ENCODE measurements around the gene ZNF451. TPM values are rescaled to one million over a fixed set of nuclear protein-coding genes. Genes with fewer than 3 reads are reported as not detected.

ZNF451 gene
- polyA plus RNA-seq, 1 donor, result 27.6 TPM

DNA sequence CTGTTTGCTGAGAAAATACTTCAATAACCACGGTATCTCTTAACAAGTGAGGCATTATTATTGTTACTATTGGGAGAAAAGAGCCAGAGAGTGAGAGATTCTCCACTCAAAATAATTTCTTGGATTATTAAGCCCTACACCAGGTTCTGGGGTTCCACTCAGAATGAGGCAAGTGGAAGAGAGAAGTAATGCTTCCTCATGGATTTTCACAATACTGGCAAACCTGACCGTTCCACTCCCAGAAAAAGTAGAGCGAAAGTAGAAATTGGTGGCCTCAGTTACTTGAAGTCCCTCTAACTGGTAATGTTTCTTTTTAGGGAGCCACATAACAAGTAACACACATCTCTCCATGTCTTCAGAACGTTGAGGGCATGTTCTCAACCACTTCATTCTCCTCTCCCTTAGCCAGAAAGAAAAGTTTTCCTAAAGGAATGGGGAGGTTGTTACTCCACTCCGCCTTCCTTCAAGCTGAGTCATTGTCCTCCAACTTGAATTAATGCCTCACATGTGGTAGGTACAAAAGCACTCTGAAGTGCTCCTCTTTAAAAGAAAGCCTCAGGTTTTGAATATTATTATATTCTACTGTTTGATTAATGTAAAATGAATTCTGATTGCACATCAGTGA is 84.0 kb downstream of the ZNF451 start:
- Histone ChIP-seq H3K4me1 (ENCODE audit: control insufficient read depth, insufficient read depth, low read length) (peaks cover 5% of the 10 kb centered on the region), H3K9me3 (ENCODE audit: control insufficient read depth, low read depth, low read length) (no peaks in the 10 kb centered on the region), H3K4me3 (ENCODE audit: low read length) (peak overlapping the region; percentile 48), H3K27ac (ENCODE audit: low read length) (no peak overlapping the region), H3K36me3 (ENCODE audit: control insufficient read depth, insufficient read depth, low read length) (no peaks in the 10 kb centered on the region), H3K27me3 (ENCODE audit: control insufficient read depth, insufficient read depth, low read length) (peaks cover 14% of the 10 kb centered on the region)
- WGBS (ENCODE audit: insufficient coverage, low lambda C conversion rate), result 70% methylated on average over 2 of the region's 5 CpGs
- DNase-seq, result no peak

DNA sequence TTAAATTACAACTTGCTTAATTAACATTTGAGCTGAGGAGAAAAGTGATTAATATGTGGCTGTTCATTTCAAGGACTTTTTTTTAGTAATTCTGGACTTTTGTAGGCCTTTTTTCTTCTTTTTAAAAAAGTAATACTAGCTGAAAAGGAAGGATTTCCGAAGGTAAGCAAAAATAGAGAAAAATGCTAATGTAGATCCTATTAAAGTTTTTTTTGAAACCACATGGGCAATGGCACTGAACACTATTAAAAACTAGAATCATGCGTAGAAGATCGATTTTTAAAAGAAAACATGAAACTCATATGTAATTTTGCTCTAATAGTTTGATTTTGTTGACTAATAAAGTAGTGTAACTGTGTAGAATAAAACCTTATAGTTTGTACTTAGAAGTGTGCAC is 84.5 kb downstream of the ZNF451 start:
- WGBS (ENCODE audit: insufficient coverage, low lambda C conversion rate), result 95% methylated on average over 3 of the region's 3 CpGs
- Histone ChIP-seq H3K9me3 (ENCODE audit: control insufficient read depth, low read depth, low read length) (no peaks in the 10 kb centered on the region), H3K4me1 (ENCODE audit: control insufficient read depth, insufficient read depth, low read length) (peaks cover 5% of the 10 kb centered on the region), H3K27me3 (ENCODE audit: control insufficient read depth, insufficient read depth, low read length) (peaks cover 14% of the 10 kb centered on the region), H3K36me3 (ENCODE audit: control insufficient read depth, insufficient read depth, low read length) (no peaks in the 10 kb centered on the region), H3K4me3 (ENCODE audit: low read length) (no peak overlapping the region), H3K27ac (ENCODE audit: low read length) (no peak overlapping the region)
- DNase-seq, result no peak

DNA sequence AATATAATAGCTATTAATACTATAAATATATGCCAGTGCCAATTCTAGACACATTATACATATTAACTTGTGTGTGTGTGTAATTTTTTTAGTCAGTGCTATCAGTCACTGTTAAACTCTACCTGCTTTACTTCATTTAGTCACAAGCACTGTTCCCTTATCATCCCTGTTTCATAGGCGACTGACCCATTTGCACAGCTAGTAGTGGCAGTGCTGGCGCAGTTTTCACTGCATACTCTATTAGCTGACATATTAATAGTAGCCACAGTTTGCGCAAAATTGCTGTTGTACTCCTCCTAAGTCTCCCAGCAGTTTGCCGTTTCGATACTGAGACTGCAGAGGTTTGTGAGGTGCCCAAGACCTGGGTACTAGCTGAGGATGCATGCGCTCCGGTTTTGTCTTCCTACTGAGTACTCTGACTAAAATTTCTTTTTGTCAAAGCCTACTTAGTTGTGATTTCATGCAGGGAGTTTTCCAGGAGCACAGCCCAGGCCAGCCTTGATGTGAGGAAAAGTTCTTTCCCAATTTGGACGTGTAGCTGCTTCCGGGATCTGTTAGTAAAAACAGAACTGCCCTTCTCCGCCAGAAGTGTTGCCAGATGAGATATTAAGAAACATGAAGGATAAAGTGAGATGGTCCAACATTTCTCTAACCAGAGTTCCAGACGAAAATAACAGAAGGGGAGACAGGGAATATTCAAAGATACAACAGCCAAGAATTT is 87.7 kb downstream of the ZNF451 start:
- H3K27ac ChIP-seq (ENCODE audit: low read length), result no peak overlapping the region
- DNase-seq, result peak in 1 of 2 donors; percentile 17

GRCh38 chr6:57180596-57180995 is 90.6 kb downstream of the ZNF451 start:
- 95% methylated on average over 2 of the region's 3 CpGs for WGBS (ENCODE audit: insufficient coverage, low lambda C conversion rate)
- DNase-seq, result no peak
- Histone ChIP-seq H3K9me3 (ENCODE audit: control insufficient read depth, low read depth, low read length) (no peaks in the 10 kb centered on the region), H3K4me3 (ENCODE audit: low read length) (no peak overlapping the region), H3K4me1 (ENCODE audit: control insufficient read depth, insufficient read depth, low read length) (no peaks in the 10 kb centered on the region), H3K27me3 (ENCODE audit: control insufficient read depth, insufficient read depth, low read length) (no peaks in the 10 kb centered on the region), H3K36me3 (ENCODE audit: control insufficient read depth, insufficient read depth, low read length) (peaks cover 4% of the 10 kb centered on the region), H3K27ac (ENCODE audit: low read length) (no peak overlapping the region)

More for the DNA sequence above, 87.7 kb downstream of the ZNF451 start:
- peaks cover 14% of the 10 kb centered on the region for H3K27me3 ChIP-seq (ENCODE audit: control insufficient read depth, insufficient read depth, low read length)
- H3K4me3 ChIP-seq (ENCODE audit: low read length), result no peak overlapping the region
- 100% methylated on average over 1 of the region's 11 CpGs for WGBS (ENCODE audit: insufficient coverage, low lambda C conversion rate)
- H3K4me1 ChIP-seq (ENCODE audit: control insufficient read depth, insufficient read depth, low read length), result peaks cover 5% of the 10 kb centered on the region
- H3K36me3 ChIP-seq (ENCODE audit: control insufficient read depth, insufficient read depth, low read length), result peaks cover 2% of the 10 kb centered on the region
- H3K9me3 ChIP-seq (ENCODE audit: control insufficient read depth, low read depth, low read length), result no peaks in the 10 kb centered on the region

- no peak for DNase-seq
- no peak overlapping the region for H3K27ac ChIP-seq (ENCODE audit: low read length)
- H3K36me3 ChIP-seq (ENCODE audit: control insufficient read depth, insufficient read depth, low read length), result peaks cover 4% of the 10 kb centered on the region
- H3K27me3 ChIP-seq (ENCODE audit: control insufficient read depth, insufficient read depth, low read length), result no peaks in the 10 kb centered on the region
- WGBS (ENCODE audit: insufficient coverage, low lambda C conversion rate), result 100% methylated on average over 1 of the region's 2 CpGs
- H3K4me3 ChIP-seq (ENCODE audit: low read length), result no peak overlapping the region
- H3K4me1 ChIP-seq (ENCODE audit: control insufficient read depth, insufficient read depth, low read length), result no peaks in the 10 kb centered on the region
- no peaks in the 10 kb centered on the region for H3K9me3 ChIP-seq (ENCODE audit: control insufficient read depth, low read depth, low read length)
Observed at GRCh38 chr6:57182017-57182432, 92.0 kb downstream of the ZNF451 start.

DNA sequence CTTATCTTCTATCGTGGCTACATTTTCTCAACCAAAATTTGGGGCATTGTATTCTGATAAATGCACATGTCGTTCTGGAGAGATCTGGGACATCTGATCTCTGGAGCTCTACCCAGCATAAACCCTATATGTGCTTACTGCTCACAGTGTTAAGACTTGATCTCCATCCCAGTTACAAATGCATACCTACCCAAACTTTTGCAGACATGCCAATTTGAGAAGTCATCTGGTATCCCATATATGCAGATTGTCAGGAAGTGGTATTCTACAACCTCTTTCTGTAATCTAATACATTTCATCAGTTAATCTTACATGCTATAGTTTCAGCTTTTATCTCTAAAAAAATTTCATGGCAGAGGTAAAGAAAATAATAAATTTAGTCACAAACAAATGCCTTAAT is 93.3 kb downstream of the ZNF451 start:
- WGBS (ENCODE audit: insufficient coverage, low lambda C conversion rate), result no CpG with 5 or more reads among the region's 2 CpGs
- DNase-seq, result no peak
- H3K27ac ChIP-seq (ENCODE audit: low read length), result no peak overlapping the region
- no peak overlapping the region for H3K4me3 ChIP-seq (ENCODE audit: low read length)
- no peaks in the 10 kb centered on the region for H3K4me1 ChIP-seq (ENCODE audit: control insufficient read depth, insufficient read depth, low read length)
- H3K36me3 ChIP-seq (ENCODE audit: control insufficient read depth, insufficient read depth, low read length), result peaks cover 4% of the 10 kb centered on the region
- H3K9me3 ChIP-seq (ENCODE audit: control insufficient read depth, low read depth, low read length), result no peaks in the 10 kb centered on the region
- H3K27me3 ChIP-seq (ENCODE audit: control insufficient read depth, insufficient read depth, low read length), result no peaks in the 10 kb centered on the region

- no peak overlapping the region for H3K4me3 ChIP-seq (ENCODE audit: low read length)
- WGBS (ENCODE audit: insufficient coverage, low lambda C conversion rate), result 86% methylated on average over 1 of the region's 2 CpGs
- no peaks in the 10 kb centered on the region for H3K9me3 ChIP-seq (ENCODE audit: control insufficient read depth, low read depth, low read length)
- no peaks in the 10 kb centered on the region for H3K4me1 ChIP-seq (ENCODE audit: control insufficient read depth, insufficient read depth, low read length)
- DNase-seq, result peak in 1 of 2 donors; percentile 33
- peaks cover 17% of the 10 kb centered on the region for H3K36me3 ChIP-seq (ENCODE audit: control insufficient read depth, insufficient read depth, low read length)
- no peaks in the 10 kb centered on the region for H3K27me3 ChIP-seq (ENCODE audit: control insufficient read depth, insufficient read depth, low read length)
- H3K27ac ChIP-seq (ENCODE audit: low read length), result no peak overlapping the region
Observed at GRCh38 chr6:57190140-57190539, 100.2 kb downstream of the ZNF451 start.

DNA sequence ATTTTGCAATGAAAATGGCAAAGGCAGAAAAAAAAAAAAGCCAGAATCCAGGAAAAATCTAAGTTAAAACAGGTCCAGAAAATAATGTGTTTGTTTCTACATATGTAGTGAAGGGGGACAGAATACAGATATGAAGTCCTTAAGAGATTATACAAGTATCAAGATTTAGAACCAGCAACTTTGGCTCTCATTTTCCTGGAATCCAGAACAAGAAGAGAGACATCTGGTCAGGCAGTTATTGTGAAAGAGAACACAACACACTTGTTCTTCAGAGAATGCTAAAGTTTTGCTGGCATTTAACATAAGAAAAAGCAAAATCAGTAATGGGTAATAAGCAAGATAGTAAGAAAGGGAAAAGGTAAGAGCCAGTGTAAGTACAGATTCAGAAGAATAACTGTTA is 103.2 kb downstream of the ZNF451 start:
- H3K9me3 ChIP-seq (ENCODE audit: control insufficient read depth, low read depth, low read length), result no peaks in the 10 kb centered on the region
- H3K4me1 ChIP-seq (ENCODE audit: control insufficient read depth, insufficient read depth, low read length), result no peaks in the 10 kb centered on the region
- no peak overlapping the region for H3K4me3 ChIP-seq (ENCODE audit: low read length)
- no peak overlapping the region for H3K27ac ChIP-seq (ENCODE audit: low read length)
- H3K27me3 ChIP-seq (ENCODE audit: control insufficient read depth, insufficient read depth, low read length), result no peaks in the 10 kb centered on the region
- DNase-seq, result no peak
- H3K36me3 ChIP-seq (ENCODE audit: control insufficient read depth, insufficient read depth, low read length), result peaks cover 17% of the 10 kb centered on the region

- Histone ChIP-seq H3K4me3 (ENCODE audit: low read length) (no peak overlapping the region), H3K4me1 (ENCODE audit: control insufficient read depth, insufficient read depth, low read length) (no peaks in the 10 kb centered on the region), H3K9me3 (ENCODE audit: control insufficient read depth, low read depth, low read length) (no peaks in the 10 kb centered on the region), H3K27ac (ENCODE audit: low read length) (no peak overlapping the region), H3K36me3 (ENCODE audit: control insufficient read depth, insufficient read depth, low read length) (peaks cover 15% of the 10 kb centered on the region), H3K27me3 (ENCODE audit: control insufficient read depth, insufficient read depth, low read length) (no peaks in the 10 kb centered on the region)
- WGBS (ENCODE audit: insufficient coverage, low lambda C conversion rate), result no CpG with 5 or more reads among the region's 2 CpGs
- DNase-seq, result no peak
Observed at GRCh38 chr6:57195457-57195856, 105.5 kb downstream of the ZNF451 start.

GRCh38 chr6:57198926-57199636 is 109.1 kb downstream of the ZNF451 start:
- no peaks in the 10 kb centered on the region for H3K4me1 ChIP-seq (ENCODE audit: control insufficient read depth, insufficient read depth, low read length)
- H3K36me3 ChIP-seq (ENCODE audit: control insufficient read depth, insufficient read depth, low read length), result peaks cover 2% of the 10 kb centered on the region
- no peaks in the 10 kb centered on the region for H3K27me3 ChIP-seq (ENCODE audit: control insufficient read depth, insufficient read depth, low read length)
- no peak overlapping the region for H3K27ac ChIP-seq (ENCODE audit: low read length)
- no peak for DNase-seq
- H3K4me3 ChIP-seq (ENCODE audit: low read length), result no peak overlapping the region
- H3K9me3 ChIP-seq (ENCODE audit: control insufficient read depth, low read depth, low read length), result no peaks in the 10 kb centered on the region
- no CpG with 5 or more reads among the region's 6 CpGs for WGBS (ENCODE audit: insufficient coverage, low lambda C conversion rate)

Data from large intestine (tissue), 3 donors.